HCT116 (cell line): ENCODE results near the gene STK39. TPM values are rescaled to one million over a fixed set of nuclear protein-coding genes. Genes with fewer than 3 reads are reported as not detected.

Source experiments
- ATAC-seq: fragments of 200-7000 bp; cut with Tn5 transposase; 2 replicates; pipeline ENCODE4 v1.9.1; 2020; ENCODE audit warnings: mild to moderate bottlenecking, moderate library complexity
- BruUV-seq: library from RNA; stranded (reverse); fragments of 400-500 nt; replicated peaks from 2 replicates; lab custom pipeline; 2021; lab: Mats Ljungman, UMichigan
- CTCF ChIA-PET: fragments of 300-600 bp; sonication (Branson Sonifier 250); formaldehyde crosslinking; loops from one replicate; lab custom pipeline; 2021; ENCODE audit warnings: antibody characterized with exemption; lab: Charles Lee
- POLR2A ChIA-PET: fragments of 300-600, 350-600 bp; sonication (Branson Sonifier 250); formaldehyde crosslinking; loops from one replicate; lab custom pipeline; 2021; ENCODE audit warnings: antibody characterized with exemption; lab: Charles Lee
- RAD21 ChIA-PET, 2 experiments: fragments of 300-600 bp; sonication (Branson Sonifier 250); formaldehyde crosslinking; loops; one replicate each; lab custom pipeline; 2023; ENCODE audit warnings: low total read pairs in 2 of 2; ENCODE audit not compliant: uncharacterized antibody in 2 of 2, unreplicated experiment in 2 of 2, low non-redundant PET in 1 of 2; lab: Charles Lee
- DNase-seq: peaks from one replicate; pipeline ENCODE4 v3.0.0-alpha.2; 2010; ENCODE audit warnings: low read depth, low spot score
- H2AFZ ChIP-seq: fragments of 200-600 bp; shearing (Covaris generic), sonication (generic); 2 replicates; pipeline ENCODE4 v1.6.1; 2017; ENCODE audit warnings: low read depth, mixed run types, mixed read lengths, antibody characterized with exemption, low read length; ENCODE audit not compliant: poor library complexity, severe bottlenecking
- H3K27ac ChIP-seq: 2 replicates; pipeline ENCODE4 v1.5.1; 2012; ENCODE audit warnings: low read depth, low read length
- H3K27me3 ChIP-seq: fragments of 200-600 bp; sonication (generic); 2 replicates; pipeline ENCODE4 v1.6.1; 2016; ENCODE audit warnings: mixed run types, low read length, mixed read lengths; ENCODE audit not compliant: insufficient read depth
- H3K36me3 ChIP-seq, 2 experiments: fragments of 200-500 bp in 1 of 2; fragments of 200-600 bp in 1 of 2; sonication (Bioruptor generic) in 1 of 2; sonication (generic) in 1 of 2; 2 replicates each; pipeline versions ENCODE4 v1.5.1 to v1.6.1; 2014 to 2016; ENCODE audit warnings: low read length in 2 of 2, inconsistent platforms in 1 of 2, mixed read lengths in 1 of 2, mixed run types in 1 of 2; ENCODE audit not compliant: insufficient read depth in 2 of 2, control insufficient read depth in 1 of 2
- H3K4me1 ChIP-seq, 2 experiments: fragments of 200-600 bp in 1 of 2; sonication (generic) in 1 of 2; 2 replicates each; pipeline versions ENCODE4 v1.5.1 to v1.6.1; 2012 to 2017; ENCODE audit warnings: low read length in 2 of 2, inconsistent platforms in 1 of 2, mild to moderate bottlenecking in 1 of 2, mixed read lengths in 1 of 2, mixed run types in 1 of 2, moderate library complexity in 1 of 2; ENCODE audit not compliant: insufficient read depth in 2 of 2, control insufficient read depth in 1 of 2
- H3K4me2 ChIP-seq: fragments of 200-600 bp; sonication (generic); 2 replicates; pipeline ENCODE4 v1.6.1; 2017; ENCODE audit warnings: mixed run types, low read length, mixed read lengths
- H3K4me3 ChIP-seq, 2 experiments: fragments of 200-600 bp in 1 of 2; sonication (generic) in 1 of 2; replicated peaks in 1 of 2; 2 replicates each; pipeline ENCODE4 v1.5.1; 2011 to 2016; ENCODE audit warnings: low read length in 2 of 2, control low read depth in 1 of 2, low read depth in 1 of 2, mild to moderate bottlenecking in 1 of 2, mixed read lengths in 1 of 2, mixed run types in 1 of 2
- H3K79me2 ChIP-seq: fragments of 200-600 bp; sonication (generic); 2 replicates; pipeline ENCODE4 v1.6.1; 2017; ENCODE audit warnings: mild to moderate bottlenecking, mixed run types, low read length, moderate library complexity, mixed read lengths; ENCODE audit not compliant: insufficient read depth
- H3K9ac ChIP-seq: fragments of 200-600 bp; sonication (generic); 2 replicates; pipeline ENCODE4 v1.6.1; 2016; ENCODE audit warnings: low read length, mixed read lengths
- H3K9me2 ChIP-seq: fragments of 200-600 bp; sonication (generic), shearing (Covaris generic); 2 replicates; pipeline ENCODE4 v1.6.1; 2017; ENCODE audit warnings: mixed run types, mild to moderate bottlenecking, moderate library complexity; ENCODE audit not compliant: insufficient read depth
- H3K9me3 ChIP-seq, 2 experiments: fragments of 200-500 bp in 1 of 2; fragments of 200-600 bp in 1 of 2; sonication (Bioruptor generic) in 1 of 2; sonication (generic) in 1 of 2; 2 replicates each; pipeline ENCODE4 v1.6.1; 2014 to 2017; ENCODE audit warnings: low read length in 2 of 2, mixed read lengths in 2 of 2, inconsistent platforms in 1 of 2, low read depth in 1 of 2, mild to moderate bottlenecking in 1 of 2, mixed run types in 1 of 2, moderate library complexity in 1 of 2; ENCODE audit not compliant: control insufficient read depth in 1 of 2, insufficient read depth in 1 of 2
- H4K20me1 ChIP-seq: fragments of 200-600 bp; sonication (generic), shearing (Covaris generic); 2 replicates; pipeline ENCODE4 v1.6.1; 2017; ENCODE audit warnings: mixed run types, mild to moderate bottlenecking, moderate library complexity; ENCODE audit not compliant: insufficient read depth
- CBX3 ChIP-seq: IDR thresholded peaks from 2 replicates; pipeline ENCODE4 v1.6.1; 2012; ENCODE audit warnings: low read depth
- CEBPB ChIP-seq: IDR thresholded peaks from 2 replicates; pipeline ENCODE4 v1.6.1; 2012; ENCODE audit warnings: low read depth
- EGR1 ChIP-seq: IDR thresholded peaks from 2 replicates; pipeline ENCODE4 v1.6.1; 2012; ENCODE audit warnings: low read depth
- EZH2 ChIP-seq: fragments of 200-600 bp; sonication (generic); IDR thresholded peaks from 2 replicates; pipeline ENCODE4 v1.6.1; 2017; ENCODE audit warnings: antibody characterized with exemption, mixed run types
- EZH2phosphoT487 ChIP-seq: fragments of 200-600 bp; IDR thresholded peaks from 2 replicates; pipeline ENCODE4 v1.6.1; 2018; ENCODE audit warnings: antibody characterized with exemption, borderline replicate concordance
- JUND ChIP-seq: IDR thresholded peaks from 2 replicates; pipeline ENCODE4 v1.6.1; 2012
- MAX ChIP-seq: IDR thresholded peaks from 2 replicates; pipeline ENCODE4 v1.6.1; 2012
- POLR2A ChIP-seq: IDR thresholded peaks from 2 replicates; pipeline ENCODE4 v1.7.0; 2011; ENCODE audit warnings: borderline replicate concordance; ENCODE audit not compliant: insufficient read depth, insufficient read length; ENCODE audit errors: extremely low read depth
- POLR2AphosphoS5 ChIP-seq: IDR thresholded peaks from 2 replicates; pipeline ENCODE4 v1.6.1; 2011; ENCODE audit warnings: mild to moderate bottlenecking, low read depth, low read length, moderate library complexity
- RAD21 ChIP-seq: IDR thresholded peaks from 2 replicates; pipeline ENCODE4 v1.6.1; 2012; ENCODE audit warnings: low read depth, mild to moderate bottlenecking
- REST ChIP-seq: IDR thresholded peaks from 2 replicates; pipeline ENCODE4 v1.6.1; 2012; ENCODE audit warnings: low read depth
- SIN3A ChIP-seq: IDR thresholded peaks from 2 replicates; pipeline ENCODE4 v1.6.1; 2012; ENCODE audit warnings: low read depth
- SP1 ChIP-seq: IDR thresholded peaks from 2 replicates; pipeline ENCODE4 v1.6.1; 2012; ENCODE audit warnings: low read depth
- SRF ChIP-seq: IDR thresholded peaks from 2 replicates; pipeline ENCODE4 v1.6.1; 2012; ENCODE audit warnings: low read depth
- ZBTB33 ChIP-seq: IDR thresholded peaks from 2 replicates; pipeline ENCODE4 v1.6.1; 2011; ENCODE audit warnings: mild to moderate bottlenecking, low read length, moderate library complexity; ENCODE audit not compliant: insufficient replicate concordance; ENCODE audit errors: extremely low read depth
- ZFX ChIP-seq: fragments of 450-650 bp; IDR thresholded peaks from 2 replicates; pipeline ENCODE4 v1.6.1; 2017
- intact Hi-C: fragments of 100-400 bp; cut with micrococcal nuclease; formaldehyde crosslinking; loops from 2 replicates; pipeline ENCODE4 v1.10.0; 2022
- total RNA-seq: library from RNA; stranded (reverse); gene quantifications from one replicate; pipeline ENCODE4 v1.2.1, GENCODE V29; 2021; ENCODE audit not compliant: unreplicated experiment

Gene STK39
- total RNA-seq, 1 experiment from 2014 or later: 118 TPM

GRCh38 chr2:168090366-168091135, 156.8 kb downstream of the STK39 start:
- H3K27ac ChIP-seq: no peak overlapping the region
- H2AFZ ChIP-seq: no peak overlapping the region
- peaks cover 91% of the 10 kb centered on the region for H3K79me2 ChIP-seq
- no peak overlapping the region for H3K4me2 ChIP-seq
- H3K4me3 ChIP-seq: no peak overlapping the region
- H3K9ac ChIP-seq: no peak overlapping the region
- H3K27me3 ChIP-seq: no peaks in the 10 kb centered on the region
- TF ChIP-seq SRF: no peak
- no peak for TF ChIP-seq SP1
- TF ChIP-seq EGR1: no peak
- TF ChIP-seq POLR2AphosphoS5: no peak
- TF ChIP-seq MAX: no peak
- TF ChIP-seq CEBPB: no peak
- no peaks in the 10 kb centered on the region for H3K9me3 ChIP-seq
- ChIA-PET CTCF (interaction anchor here (3.3 kb wide), 1 partner anchor 28 kb away, joined by 8 read pairs; no protein-coding TSS in a partner anchor), RAD21 (no interaction called here), POLR2A (no interaction called here)
- ATAC-seq (no peak), DNase-seq (no peak)
- BruUV-seq: no TSS peak
- intact Hi-C loops: no loop called here
- no peaks in the 10 kb centered on the region for H3K9me2 ChIP-seq
- H4K20me1 ChIP-seq: peaks cover 5% of the 10 kb centered on the region; the same call in 1 of the 2 replicates
- no peaks in the 10 kb centered on the region for H3K36me3 ChIP-seq
- H3K4me1 ChIP-seq: no peaks in the 10 kb centered on the region

- no peaks in the 10 kb centered on the region for H3K9me2 ChIP-seq
- intact Hi-C loops: no loop called here
- no peak overlapping the region for H3K9ac ChIP-seq
- no peaks in the 10 kb centered on the region for H3K36me3 ChIP-seq
- ChIA-PET CTCF (no interaction called here), RAD21 (no interaction called here), POLR2A (no interaction called here)
- ATAC-seq: no peak
- no peak overlapping the region for H3K27ac ChIP-seq
- DNase-seq: no peak
- no peak overlapping the region for H2AFZ ChIP-seq
- no TSS peak for BruUV-seq
- no peak overlapping the region for H3K4me3 ChIP-seq
- H3K4me2 ChIP-seq: no peak overlapping the region
- no peaks in the 10 kb centered on the region for H3K27me3 ChIP-seq
- H3K9me3 ChIP-seq: no peaks in the 10 kb centered on the region
- no peaks in the 10 kb centered on the region for H3K4me1 ChIP-seq
- H4K20me1 ChIP-seq: no peaks in the 10 kb centered on the region; the same call in 1 of the 2 replicates
- H3K79me2 ChIP-seq: peaks cover 93% of the 10 kb centered on the region
- TF ChIP-seq RAD21: no peak
- no peak for TF ChIP-seq SRF
- no peak for TF ChIP-seq ZFX
- no peak for TF ChIP-seq ZBTB33
- no peak for TF ChIP-seq EZH2phosphoT487
- TF ChIP-seq EGR1: no peak
- no peak for TF ChIP-seq POLR2A
- no peak for TF ChIP-seq JUND
- no peak for TF ChIP-seq CBX3
- no peak for TF ChIP-seq REST
- no peak for TF ChIP-seq EZH2
- no peak for TF ChIP-seq CEBPB
- TF ChIP-seq SIN3A: no peak
Measured at GRCh38 chr2:168089200-168089599, 158.2 kb downstream of the STK39 start.
